ENCODE results near the gene MAPKAP1.

Gene MAPKAP1

DNA sequence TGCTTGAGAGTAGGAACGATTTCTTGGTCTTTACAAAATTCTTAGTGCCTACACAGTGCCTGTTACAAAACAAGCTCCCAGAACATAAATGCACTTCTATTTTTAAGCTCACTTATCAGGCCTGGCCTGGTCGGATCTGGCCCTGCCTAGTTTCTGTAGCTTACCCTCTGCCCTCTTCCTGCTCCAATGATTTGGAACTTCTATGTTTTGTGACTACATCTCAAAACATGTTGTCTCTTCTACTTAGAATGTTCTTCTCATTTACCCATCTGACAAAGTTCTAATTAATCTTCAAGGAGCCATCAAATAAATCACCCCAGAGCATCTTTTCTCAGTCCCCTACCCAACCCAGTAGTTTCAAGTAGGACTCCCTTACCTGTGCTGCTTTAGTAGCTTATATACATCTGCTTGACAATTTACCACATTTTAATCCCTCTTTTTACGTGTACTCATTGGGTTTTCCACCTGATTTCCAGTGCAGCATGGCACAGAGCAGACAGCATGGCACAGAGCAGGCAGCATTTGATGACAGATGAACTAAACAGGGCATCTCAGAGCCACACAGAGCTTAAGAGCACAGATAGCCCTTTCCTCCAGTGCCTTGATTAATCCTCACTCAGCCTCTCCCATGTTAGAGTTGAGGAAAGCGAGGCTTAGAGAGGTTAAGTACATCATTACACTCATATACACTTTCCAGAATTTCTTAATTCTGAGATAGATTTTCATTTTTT, 171.9 kb downstream of the MAPKAP1 start:
- DNase-seq (ENCODE audit: low read depth), result no peak

GRCh38 chr9:125532812-125533594, 174.0 kb downstream of the MAPKAP1 start:
- no peak for DNase-seq (ENCODE audit: low read depth)

DNA sequence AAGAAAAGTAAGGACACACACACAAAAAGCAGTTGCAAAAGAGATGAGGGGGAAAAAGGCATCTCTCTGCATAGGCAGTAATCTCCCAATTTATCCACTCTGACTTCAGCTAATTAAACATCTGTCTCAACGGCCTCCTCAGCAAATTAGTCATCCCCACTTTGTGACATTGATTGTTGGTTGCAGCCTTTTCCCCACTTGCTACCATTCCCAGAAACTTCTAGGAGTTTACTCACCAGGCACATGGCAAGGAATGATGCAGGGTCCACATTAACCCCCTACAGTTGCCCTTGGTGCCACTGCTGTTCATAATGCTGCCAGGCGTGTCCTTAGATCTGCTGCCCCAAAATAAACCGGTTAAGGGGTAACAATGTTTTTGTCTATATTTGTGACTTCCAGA, 174.6 kb downstream of the MAPKAP1 start:
- DNase-seq (ENCODE audit: low read depth), result no peak

- no peak for DNase-seq (ENCODE audit: low read depth)
Measured at GRCh38 chr9:125529589-125530515, 177.2 kb downstream of the MAPKAP1 start.

DNA sequence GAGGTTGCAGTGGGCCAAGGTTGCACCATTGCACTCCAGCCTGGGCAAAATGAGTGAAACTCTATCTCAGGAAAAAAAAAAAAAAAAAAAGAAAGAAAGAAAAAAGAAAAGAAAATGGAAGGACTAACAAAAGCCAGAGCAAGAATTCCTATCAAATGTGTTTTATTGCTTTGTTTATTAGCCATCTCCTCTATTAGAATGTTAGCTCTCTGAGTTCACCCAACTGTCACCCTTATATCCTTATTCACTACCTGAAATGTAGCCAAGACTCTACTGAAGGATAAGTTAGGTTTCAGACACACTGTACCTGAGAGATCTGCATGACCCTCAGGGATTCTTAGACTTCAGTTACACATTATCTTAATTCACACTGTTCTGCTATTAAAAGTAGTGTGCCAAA, 177.9 kb downstream of the MAPKAP1 start:
- DNase-seq (ENCODE audit: low read depth), result no peak

GRCh38 chr9:125527471-125528002, 179.5 kb downstream of the MAPKAP1 start:
- DNase-seq (ENCODE audit: low read depth), result no peak

DNA sequence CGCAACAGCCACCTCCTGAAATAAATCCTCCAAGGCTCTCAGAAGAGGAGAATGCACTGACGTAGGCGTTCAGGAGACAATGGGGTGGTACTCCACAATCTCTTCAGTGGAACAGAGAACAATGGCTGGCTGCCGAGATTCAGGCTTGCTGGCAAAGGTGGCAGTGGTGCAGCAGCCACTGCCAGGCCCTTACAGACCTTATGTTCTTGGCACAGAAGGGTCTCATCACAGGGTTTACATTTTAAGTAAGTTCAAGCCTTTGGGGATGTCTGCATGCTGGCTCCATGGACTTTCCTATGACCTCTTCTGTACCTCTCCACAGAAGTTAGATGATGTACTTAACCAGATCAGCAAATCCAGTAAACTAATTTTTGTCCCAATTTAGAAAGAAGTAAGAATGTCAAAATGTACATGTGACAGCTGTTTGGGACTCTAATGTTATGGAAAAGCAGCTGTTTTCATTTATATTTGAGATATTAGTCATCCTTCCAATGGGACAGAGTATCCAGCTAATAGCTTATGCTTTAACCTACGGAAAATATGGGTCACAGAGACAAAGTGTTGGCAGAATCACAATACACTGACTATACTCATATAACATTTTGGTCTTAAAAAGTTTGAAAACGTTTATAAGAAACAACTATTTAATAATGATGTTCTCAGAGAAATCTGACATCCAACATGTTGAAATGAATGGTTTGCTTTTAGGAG, 180.9 kb downstream of the MAPKAP1 start:
- no peak for DNase-seq (ENCODE audit: low read depth)

GRCh38 chr9:125524583-125525355, 182.2 kb downstream of the MAPKAP1 start:
- DNase-seq (ENCODE audit: low read depth), result no peak

GRCh38 chr9:125523681-125524080, 183.3 kb downstream of the MAPKAP1 start:
- no peak for DNase-seq (ENCODE audit: low read depth)

- no peak for DNase-seq (ENCODE audit: low read depth)
Measured at GRCh38 chr9:125522328-125522725, 184.7 kb downstream of the MAPKAP1 start.

DNA sequence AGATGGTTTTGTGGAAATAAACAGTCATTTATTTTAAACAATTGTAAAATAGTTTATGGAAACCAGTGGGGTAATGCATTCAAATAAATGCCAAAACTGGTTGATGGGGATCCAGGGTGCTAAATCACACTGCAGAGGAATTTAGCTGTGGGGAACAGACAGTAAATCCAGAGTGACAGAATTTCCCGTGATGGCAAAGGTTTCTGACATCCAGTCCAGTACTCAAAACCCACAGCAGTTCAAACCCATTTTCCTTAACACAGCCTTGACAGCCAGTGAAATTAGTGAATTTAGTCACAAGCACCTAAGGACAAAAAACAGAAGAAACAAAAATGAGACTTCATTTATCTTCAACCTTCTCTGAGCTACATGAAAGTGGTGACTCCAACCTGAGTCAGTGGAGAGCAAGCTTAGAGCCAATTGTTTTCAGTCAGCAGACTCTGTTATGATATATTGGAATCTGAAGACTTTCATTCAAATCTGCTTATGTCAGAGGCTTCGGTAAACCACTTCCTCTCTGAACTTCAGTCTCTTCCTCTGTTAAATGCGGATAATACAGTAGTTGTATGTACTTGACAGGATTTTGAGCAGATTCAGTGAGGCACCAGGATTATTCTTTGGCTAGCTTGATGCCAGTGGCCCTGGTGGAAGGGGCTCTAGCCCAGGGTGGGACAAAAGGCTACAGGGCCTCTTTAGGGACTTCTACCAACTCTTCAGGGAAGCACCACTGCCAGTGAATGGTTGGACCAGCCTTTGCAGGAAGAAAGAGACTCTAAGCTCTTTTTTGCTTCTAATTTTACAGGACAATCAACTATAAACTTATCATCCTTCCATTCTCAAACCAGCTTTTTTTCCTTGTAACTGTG, 185.3 kb downstream of the MAPKAP1 start:
- DNase-seq (ENCODE audit: low read depth), result no peak

GRCh38 chr9:125519734-125520133, 187.3 kb downstream of the MAPKAP1 start:
- DNase-seq (ENCODE audit: low read depth), result no peak

DNA sequence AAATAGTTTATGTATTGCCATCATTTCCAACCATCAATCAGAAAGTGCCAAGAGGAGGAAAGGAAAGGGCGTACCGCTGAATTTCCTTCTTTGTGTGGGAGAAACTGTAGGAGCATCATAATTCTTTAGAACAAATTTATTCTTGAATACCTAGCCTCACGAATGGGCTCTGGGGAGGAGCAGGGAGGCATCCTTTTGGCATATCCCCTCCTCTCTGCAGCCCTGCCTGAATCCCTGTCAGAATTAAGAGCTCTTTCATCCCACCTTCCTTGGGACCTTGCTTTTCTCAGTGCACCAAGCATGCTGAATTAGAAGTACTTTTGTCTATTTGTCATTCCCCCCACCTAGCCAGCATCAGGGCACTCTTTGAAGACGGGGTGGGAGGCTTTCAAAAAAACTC, 189.4 kb downstream of the MAPKAP1 start:
- no peak for DNase-seq (ENCODE audit: low read depth)

- no peak for DNase-seq (ENCODE audit: low read depth)
Measured at GRCh38 chr9:125515983-125516940, 190.7 kb downstream of the MAPKAP1 start.

DNA sequence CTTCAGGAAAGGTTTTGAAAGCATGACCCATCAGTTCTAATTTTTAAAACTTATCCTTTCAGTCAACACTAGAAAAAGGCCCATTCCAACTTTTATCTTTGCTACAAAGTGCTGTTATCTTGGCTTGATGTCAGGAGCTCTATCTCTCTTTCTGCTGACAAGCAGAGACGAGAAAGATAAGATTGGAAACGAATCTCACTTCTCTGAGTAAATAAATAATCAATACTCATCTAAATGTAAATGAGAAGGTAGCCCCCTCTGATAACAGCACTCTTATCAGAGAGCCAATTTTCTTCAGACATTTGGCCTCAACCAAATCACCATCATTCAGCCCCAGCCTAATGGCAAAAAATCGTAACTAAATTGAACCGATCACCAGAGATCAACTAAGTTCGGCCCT, 191.7 kb downstream of the MAPKAP1 start:
- DNase-seq (ENCODE audit: low read depth), result no peak

DNA sequence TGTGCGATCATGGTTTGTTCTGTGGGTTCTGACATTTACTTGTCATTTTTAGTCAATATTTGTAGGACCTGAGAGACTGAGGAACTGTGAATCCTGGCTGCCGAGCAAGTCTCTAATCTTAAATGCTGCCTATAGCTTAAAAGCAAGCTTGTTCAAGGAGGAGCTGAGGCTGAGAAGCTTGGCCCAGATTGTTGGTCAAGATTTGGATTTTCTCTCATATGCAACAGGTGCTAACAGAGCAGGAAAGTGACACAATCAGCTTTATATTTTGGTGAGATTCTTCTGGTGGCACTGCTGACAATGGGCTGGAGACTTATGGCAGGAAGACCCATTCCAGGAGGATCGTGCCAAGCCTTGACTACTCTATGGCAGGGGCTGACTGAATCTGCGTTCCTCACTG, 192.5 kb downstream of the MAPKAP1 start:
- DNase-seq (ENCODE audit: low read depth), result no peak

GRCh38 chr9:125513668-125514413, 193.2 kb downstream of the MAPKAP1 start:
- no peak for DNase-seq (ENCODE audit: low read depth)

DNA sequence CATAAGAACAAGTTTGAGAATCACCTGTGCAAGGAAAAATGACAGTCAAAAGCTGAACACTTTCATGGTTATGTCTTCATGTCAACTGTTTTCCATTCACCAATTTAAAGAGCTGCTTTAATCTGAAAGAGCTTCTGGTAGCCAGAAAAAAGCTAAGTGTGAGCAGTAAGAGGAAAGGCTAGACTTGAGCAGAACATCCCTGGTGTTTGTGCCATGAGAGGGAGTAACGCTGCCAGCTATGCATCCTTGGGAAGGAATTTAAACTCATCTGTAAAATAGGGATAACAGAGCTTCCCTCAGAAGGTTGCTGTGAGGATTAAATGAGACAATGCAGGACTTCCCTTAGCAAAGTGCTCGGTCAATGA, 193.7 kb downstream of the MAPKAP1 start:
- DNase-seq (ENCODE audit: low read depth), result no peak
